GM12892 (cell line): Measurements from ENCODE around the gene EPHB1.

Experiments used
- POLR2A ChIP-seq: IDR thresholded peaks from 2 replicates; pipeline ENCODE4 v1.6.1; 2011; ENCODE audit warnings: low read depth, low read length, control low read depth
- POLR2AphosphoS5 ChIP-seq: IDR thresholded peaks from 2 replicates; pipeline ENCODE4 v1.6.1; 2011; ENCODE audit warnings: low read depth, low read length, control low read depth
- TAF1 ChIP-seq: IDR thresholded peaks from 2 replicates; pipeline ENCODE4 v1.6.1; 2011; ENCODE audit warnings: low read depth, mild to moderate bottlenecking, control low read depth, low read length, borderline replicate concordance

- no peak for TF ChIP-seq POLR2A
- no peak for TF ChIP-seq POLR2AphosphoS5
- no peak for TF ChIP-seq TAF1
Observed at GRCh38 chr3:134795746-134796280, 753 bp downstream of the EPHB1 start.
